ENCODE data around the gene ZSWIM1. TPM values are rescaled to one million over a fixed set of nuclear protein-coding genes. Genes with fewer than 3 reads are reported as not detected.

The ZSWIM1 gene
- total RNA-seq, 1 donor from 2014 or later = 15.1 TPM

DNA sequence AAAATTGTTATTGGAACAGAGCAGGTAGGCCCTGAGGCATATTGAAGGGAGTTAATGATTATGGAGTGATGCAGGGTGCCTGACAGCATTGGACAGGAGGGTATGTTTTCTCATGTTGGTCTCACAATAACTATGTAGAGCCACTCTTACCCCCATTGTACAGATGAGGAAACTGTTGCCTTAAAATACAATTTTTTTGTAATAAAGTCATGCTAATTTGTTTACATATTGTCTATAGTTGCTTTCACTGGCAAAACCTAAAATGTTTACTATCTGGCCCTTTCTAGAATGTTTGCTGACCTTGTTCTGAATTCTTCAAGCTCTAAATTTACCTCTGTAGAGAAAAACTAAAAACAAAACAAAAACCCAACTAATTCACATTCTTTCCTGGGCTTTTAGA lies 29.5 kb upstream of the ZSWIM1 start:
- ATAC-seq (ENCODE audit: low read depth) = no peak
- Mint-ChIP-seq H3K27ac (no peak overlapping the region), H3K9me3 (no peaks in the 10 kb centered on the region), H3K27me3 (no peaks in the 10 kb centered on the region), H3K4me3 (no peak overlapping the region), H3K36me3 (ENCODE audit: low read depth) (peaks cover 45% of the 10 kb centered on the region), H3K4me1 (peaks cover 21% of the 10 kb centered on the region)
- POLR2A ChIA-PET = interaction anchor here (0.6 kb wide), 1 partner anchor 25 kb away, joined by 3 read pairs; no protein-coding TSS in a partner anchor
- CTCF ChIA-PET = no interaction called here
- no peak for DNase-seq
- TF ChIP-seq, protein P1, sequence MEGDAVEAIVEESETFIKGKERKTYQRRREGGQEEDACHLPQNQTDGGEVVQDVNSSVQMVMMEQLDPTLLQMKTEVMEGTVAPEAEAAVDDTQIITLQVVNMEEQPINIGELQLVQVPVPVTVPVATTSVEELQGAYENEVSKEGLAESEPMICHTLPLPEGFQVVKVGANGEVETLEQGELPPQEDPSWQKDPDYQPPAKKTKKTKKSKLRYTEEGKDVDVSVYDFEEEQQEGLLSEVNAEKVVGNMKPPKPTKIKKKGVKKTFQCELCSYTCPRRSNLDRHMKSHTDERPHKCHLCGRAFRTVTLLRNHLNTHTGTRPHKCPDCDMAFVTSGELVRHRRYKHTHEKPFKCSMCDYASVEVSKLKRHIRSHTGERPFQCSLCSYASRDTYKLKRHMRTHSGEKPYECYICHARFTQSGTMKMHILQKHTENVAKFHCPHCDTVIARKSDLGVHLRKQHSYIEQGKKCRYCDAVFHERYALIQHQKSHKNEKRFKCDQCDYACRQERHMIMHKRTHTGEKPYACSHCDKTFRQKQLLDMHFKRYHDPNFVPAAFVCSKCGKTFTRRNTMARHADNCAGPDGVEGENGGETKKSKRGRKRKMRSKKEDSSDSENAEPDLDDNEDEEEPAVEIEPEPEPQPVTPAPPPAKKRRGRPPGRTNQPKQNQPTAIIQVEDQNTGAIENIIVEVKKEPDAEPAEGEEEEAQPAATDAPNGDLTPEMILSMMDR (IDR thresholded peaks at IDR 0.05) = no peak
- intact Hi-C loops (cut with micrococcal nuclease) = no loop called here

DNA sequence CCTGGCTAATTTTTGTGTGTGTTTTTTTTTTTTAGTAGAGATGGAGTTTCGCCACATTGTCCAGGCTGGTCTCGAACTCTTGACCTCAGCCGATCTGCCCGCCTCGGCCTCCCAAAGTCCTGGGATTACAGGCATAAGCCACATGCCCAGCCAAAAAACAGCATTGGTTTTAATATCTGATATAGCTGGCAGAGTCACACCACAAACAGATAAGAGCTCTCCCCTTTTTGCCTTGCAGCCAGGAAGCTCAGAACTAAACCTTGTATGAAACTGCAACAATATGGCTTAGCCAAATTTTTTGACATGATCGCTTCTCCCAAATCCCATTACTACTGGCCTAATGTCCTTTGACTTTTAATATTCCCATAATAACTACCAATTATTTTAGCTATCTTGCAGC lies 28.7 kb upstream of the ZSWIM1 start:
- Mint-ChIP-seq H3K4me3 (no peak overlapping the region), H3K9me3 (no peaks in the 10 kb centered on the region), H3K27ac (no peak overlapping the region), H3K36me3 (ENCODE audit: low read depth) (peaks cover 47% of the 10 kb centered on the region), H3K4me1 (peaks cover 27% of the 10 kb centered on the region), H3K27me3 (no peaks in the 10 kb centered on the region)
- ChIA-PET CTCF (no interaction called here), POLR2A (interaction anchor here (0.7 to 0.8 kb wide), 2 partner anchors 32 to 83 kb away, joined by 3 to 4 read pairs; partner anchors contain the start of gene PCIF1)
- DNase-seq (no peak), ATAC-seq (ENCODE audit: low read depth) (no peak)
- TF ChIP-seq, protein P1 (IDR thresholded peaks at IDR 0.05) = no peak
- intact Hi-C loops (cut with micrococcal nuclease) = no loop called here

DNA sequence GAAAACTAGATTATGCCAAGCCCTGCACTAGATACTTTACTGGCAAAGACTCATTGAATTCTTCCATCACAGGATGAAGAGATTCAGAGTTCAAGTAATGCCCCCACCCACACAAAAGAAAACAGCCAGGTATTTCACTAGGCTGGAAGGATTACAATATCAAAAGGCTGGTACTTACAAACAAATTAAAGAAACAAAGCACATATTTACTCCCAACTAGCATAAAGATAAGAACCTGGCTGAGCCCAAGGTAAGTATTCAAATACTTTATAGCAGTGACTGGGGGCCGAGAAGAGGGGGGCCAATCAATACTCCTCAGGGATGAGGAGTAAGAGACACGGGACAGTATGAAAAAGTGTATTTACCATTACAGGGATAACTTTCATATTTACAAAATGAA lies 27.5 kb upstream of the ZSWIM1 start:
- Mint-ChIP-seq H3K36me3 (ENCODE audit: low read depth) (peaks cover 44% of the 10 kb centered on the region), H3K4me1 (peaks cover 38% of the 10 kb centered on the region), H3K4me3 (no peak overlapping the region), H3K27ac (no peak overlapping the region), H3K9me3 (no peaks in the 10 kb centered on the region), H3K27me3 (no peaks in the 10 kb centered on the region)
- intact Hi-C loops (cut with micrococcal nuclease) = no loop called here
- ChIA-PET CTCF (no interaction called here), POLR2A (no interaction called here)
- DNase-seq = no peak
- TF ChIP-seq, protein P1 (IDR thresholded peaks at IDR 0.05) = no peak
- ATAC-seq (ENCODE audit: low read depth) = no peak

DNA sequence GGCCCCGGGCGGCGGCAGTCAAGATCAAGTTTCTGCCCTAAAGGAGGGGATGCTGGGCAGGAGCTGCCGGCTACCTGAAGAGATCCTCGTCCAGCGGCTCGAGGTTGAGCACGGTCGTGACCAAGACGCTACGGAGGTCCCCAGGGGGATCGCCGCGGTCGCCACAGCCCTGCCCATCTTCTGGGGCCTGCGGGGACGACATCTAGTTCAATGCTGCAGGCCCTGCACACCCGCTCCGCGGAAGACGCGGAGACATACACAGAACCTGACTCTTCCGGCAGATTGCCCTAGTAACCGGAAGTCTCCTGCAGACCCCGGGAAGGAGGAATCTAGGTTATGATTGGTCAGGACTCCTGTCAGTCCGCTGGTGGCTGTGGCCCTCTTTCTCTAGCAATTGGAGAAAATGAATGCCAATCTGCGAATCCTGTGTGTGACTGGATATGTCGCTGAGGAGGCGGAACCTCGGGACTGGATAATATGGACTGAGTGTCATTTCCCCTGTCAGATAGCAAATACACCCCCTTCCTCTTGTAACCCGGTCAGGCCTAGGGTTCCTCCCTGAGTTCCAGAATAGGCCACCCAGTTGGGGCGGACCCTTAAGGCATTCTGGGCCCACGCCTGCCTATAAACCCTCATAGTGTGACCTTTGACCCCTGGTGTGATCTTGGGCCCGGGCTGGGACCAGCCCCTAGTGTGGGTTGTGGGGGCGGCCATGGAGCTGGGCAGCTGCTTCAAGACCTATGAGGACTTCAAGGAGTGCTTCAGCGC lies 23.7 kb upstream of the ZSWIM1 start, which contains the start of the genes ACOT8 and ZSWIM3:
Gene ACOT8, minus strand, starts transcription at position 279 of the 768 bp plus-strand sequence. Its CDS starts 77 bp downstream, at position 202.
Gene ZSWIM3, plus strand, starts transcription at position 501 of the 768 bp plus-strand sequence. Its CDS starts 212 bp downstream, at position 713.
- CTCF ChIA-PET = interaction anchor here (1.5 kb wide), 1 partner anchor 15 kb away, joined by 5 read pairs; no protein-coding TSS in a partner anchor
- Mint-ChIP-seq H3K27me3 (no peaks in the 10 kb centered on the region), H3K27ac (peak within 1 kb of the TSS; percentile 94), H3K4me1 (peaks cover 48% of the 10 kb centered on the region), H3K36me3 (ENCODE audit: low read depth) (peaks cover 22% of the 10 kb centered on the region), H3K9me3 (no peaks in the 10 kb centered on the region), H3K4me3 (peak within 1 kb of the TSS; percentile 94)
- POLR2A ChIA-PET = interaction anchor here (0.6 to 2.6 kb wide), 20 partner anchors 8 to 507 kb away, joined by 3 to 39 read pairs (median 4); partner anchors contain the start of genes CTSA, DNTTIP1, NEURL2 and PCIF1
- DNase-seq (peak; percentile 67), ATAC-seq (ENCODE audit: low read depth) (peak; percentile 98)
- TF ChIP-seq, protein P1 (IDR thresholded peaks at IDR 0.05) = no peak
- intact Hi-C loops (cut with micrococcal nuclease) = loop anchor here (1.0 to 2.0 kb wide), 8 partner anchors 15 to 232 kb away; partner anchors contain the start of genes CTSA, NCOA5, NEURL2 and UBE2C

DNA sequence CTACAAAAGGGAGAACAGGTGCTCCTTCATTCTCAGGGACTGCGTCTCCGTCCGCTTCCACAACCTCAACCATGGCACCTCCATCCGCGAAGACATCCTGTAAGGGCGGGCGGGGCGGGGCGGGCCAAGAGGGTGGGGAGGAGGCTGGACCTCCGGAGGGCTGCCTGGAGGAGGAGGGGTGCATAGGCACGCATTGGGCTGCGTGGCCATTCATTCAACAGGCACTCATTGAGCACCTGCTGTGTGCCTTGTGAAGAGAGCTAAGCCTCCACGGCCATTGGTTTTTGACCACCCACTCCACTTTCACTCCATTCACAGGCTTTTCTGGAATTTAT lies 23.2 kb upstream of the ZSWIM1 start:
- H3K36me3 Mint-ChIP-seq (ENCODE audit: low read depth) = peaks cover 20% of the 10 kb centered on the region
- DNase-seq = no peak
- peak; percentile 8 for ATAC-seq (ENCODE audit: low read depth)
- H3K27ac Mint-ChIP-seq = peak overlapping the region; percentile 94
- ChIA-PET POLR2A (interaction anchor here (0.6 to 2.6 kb wide), 10 partner anchors 20 to 506 kb away, joined by 3 to 39 read pairs (median 7); partner anchors contain the start of genes PCIF1, PLTP and ZSWIM1), CTCF (no interaction called here)
- peaks cover 48% of the 10 kb centered on the region for H3K4me1 Mint-ChIP-seq
- H3K27me3 Mint-ChIP-seq = no peaks in the 10 kb centered on the region
- intact Hi-C loops (cut with micrococcal nuclease) = loop anchor here (1.0 to 2.0 kb wide), 8 partner anchors 16 to 231 kb away; partner anchors contain the start of genes CTSA, NCOA5, NEURL2 and UBE2C
- TF ChIP-seq, protein P1 (IDR thresholded peaks at IDR 0.05) = no peak
- H3K9me3 Mint-ChIP-seq = no peaks in the 10 kb centered on the region
- H3K4me3 Mint-ChIP-seq = peak overlapping the region; percentile 94
